Keratinocyte (primary cell): ENCODE results near the gene CCNK. TPM values are rescaled to one million over a fixed set of nuclear protein-coding genes. Genes with fewer than 3 reads are reported as not detected.

ENCODE experiments used
- DNase-seq: peaks from one replicate; pipeline ENCODE4 v3.0.0-alpha.2; 2011; ENCODE audit warnings: low read depth, missing footprints, low spot score
- FAIRE-seq: peaks from 2 replicates; lab custom pipeline; 2011; peaks lifted over from hg19 to GRCh38; lab: Jason Lieb, UNC
- H2AFZ ChIP-seq: 2 replicates; pipeline ENCODE4 v1.6.0; 2012; ENCODE audit warnings: low read length, control low read depth, inconsistent platforms; ENCODE audit not compliant: control insufficient read depth
- H3K27ac ChIP-seq: 2 replicates; pipeline ENCODE4 v1.5.1; 2011; ENCODE audit warnings: low read length; ENCODE audit not compliant: control insufficient read depth, insufficient read depth
- H3K27me3 ChIP-seq: 3 replicates; pipeline ENCODE4 v1.6.0; 2011; ENCODE audit warnings: low read length; ENCODE audit not compliant: control insufficient read depth, insufficient read depth; ENCODE audit errors: extremely low read depth
- H3K36me3 ChIP-seq, 2 experiments: 2 replicates in 1 of 2; 3 replicates in 1 of 2; pipeline ENCODE4 v1.5.1; 2011; ENCODE audit warnings: low read length in 2 of 2, mild to moderate bottlenecking in 1 of 2; ENCODE audit not compliant: control insufficient read depth in 2 of 2, insufficient read depth in 2 of 2; ENCODE audit errors: extremely low read depth in 1 of 2
- H3K4me1 ChIP-seq: 3 replicates; pipeline ENCODE4 v1.5.1; 2011; ENCODE audit warnings: low read length; ENCODE audit not compliant: control insufficient read depth, insufficient read depth; ENCODE audit errors: extremely low read depth
- H3K4me2 ChIP-seq: 3 replicates; pipeline ENCODE4 v1.6.0; 2011; ENCODE audit warnings: low read depth, low read length; ENCODE audit not compliant: control insufficient read depth, insufficient read depth; ENCODE audit errors: extremely low read depth
- H3K4me3 ChIP-seq, 3 experiments: fragments of 200-600 bp in 1 of 3; sonication (generic) in 1 of 3; 2 replicates in 2 of 3; 3 replicates in 1 of 3; pipeline ENCODE4 v1.5.1; 2011 to 2016; ENCODE audit warnings: low read length in 3 of 3, mild to moderate bottlenecking in 3 of 3, control low read depth in 2 of 3, inconsistent platforms in 1 of 3, low read depth in 1 of 3, mixed read lengths in 1 of 3, mixed run types in 1 of 3, moderate library complexity in 1 of 3; ENCODE audit not compliant: control insufficient read depth in 2 of 3, insufficient read depth in 2 of 3; ENCODE audit errors: extremely low read depth in 1 of 3
- H3K79me2 ChIP-seq: 2 replicates; pipeline ENCODE4 v1.6.0; 2012; ENCODE audit warnings: low read length; ENCODE audit not compliant: control insufficient read depth, insufficient read depth
- H3K9ac ChIP-seq: 3 replicates; pipeline ENCODE4 v1.6.0; 2011; ENCODE audit warnings: low read length; ENCODE audit not compliant: control insufficient read depth, insufficient read depth; ENCODE audit errors: extremely low read depth
- H3K9me1 ChIP-seq: 3 replicates; pipeline ENCODE4 v1.6.0; 2011; ENCODE audit warnings: low read length; ENCODE audit not compliant: control insufficient read depth, insufficient read depth; ENCODE audit errors: extremely low read depth
- H3K9me3 ChIP-seq: 2 replicates; pipeline ENCODE4 v1.5.1; 2012; ENCODE audit warnings: low read depth, low read length; ENCODE audit not compliant: control insufficient read depth
- H4K20me1 ChIP-seq: 3 replicates; pipeline ENCODE4 v1.6.0; 2011; ENCODE audit warnings: low read length; ENCODE audit not compliant: control insufficient read depth, insufficient read depth; ENCODE audit errors: extremely low read depth
- CTCF ChIP-seq, 3 experiments: IDR thresholded peaks in 1 of 3; conservative IDR thresholded peaks in 1 of 3; optimal IDR thresholded peaks in 1 of 3; 2 replicates in 2 of 3; 3 replicates in 1 of 3; pipeline versions ENCODE3 to v1.5.1; 2011; ENCODE audit warnings: low read length in 3 of 3, mild to moderate bottlenecking in 3 of 3, moderate library complexity in 2 of 3, control low read depth in 1 of 3, inconsistent platforms in 1 of 3; ENCODE audit not compliant: insufficient read depth in 2 of 3; ENCODE audit errors: extremely low read depth in 1 of 3
- EZH2 ChIP-seq: IDR thresholded peaks from one replicate; pipeline ENCODE4 v1.6.1; 2012; ENCODE audit warnings: inconsistent platforms, mild to moderate bottlenecking, low read length, moderate library complexity
- dilution Hi-C: fragments of 300-500 bp; cut with MboI; formaldehyde crosslinking; loops from one replicate; pipeline ENCODE4 v1.7.0; 2020; ENCODE audit warnings: low sequenced_read_pairs; ENCODE audit not compliant: extremely low pct_ligation_motif_present
- polyA plus RNA-seq, 5 experiments: library from polyadenylated mRNA; depleted of rRNA in 3 of 5; stranded (reverse) in 3 of 5; stranded (forward) in 1 of 5; unstranded in 1 of 5; fragments of >200 nt; gene quantifications; 1 replicate in 1 of 5; 2 replicates in 3 of 5; 3 replicates in 1 of 5; pipeline versions ENCODE4 v1.2.1 to v1.2.3, GENCODE V29; 2011 to 2012; ENCODE audit warnings: missing spikeins in 2 of 5, low read depth in 1 of 5, low replicate concordance in 1 of 5

CCNK gene
- polyA plus RNA-seq, 1 donor (not counting 4 experiments of a cell fraction or from before 2014, with no cell fraction given): 12.8 TPM

GRCh38 chr14:99541677-99542470 lies 60.7 kb downstream of the CCNK start:
- peaks cover 34% of the 10 kb centered on the region for H4K20me1 ChIP-seq
- FAIRE-seq: no peak

GRCh38 chr14:99542566-99542965 lies 61.4 kb downstream of the CCNK start:
- no peak overlapping the region for H2AFZ ChIP-seq
- DNase-seq: no peak
- peaks cover 3% of the 10 kb centered on the region for H3K9me1 ChIP-seq
- no peaks in the 10 kb centered on the region for H3K9me3 ChIP-seq
- no peaks in the 10 kb centered on the region for H3K36me3 ChIP-seq
- H3K79me2 ChIP-seq: peaks cover 87% of the 10 kb centered on the region
- no peaks in the 10 kb centered on the region for H3K27me3 ChIP-seq
- H3K9ac ChIP-seq: no peak overlapping the region
- no peak for FAIRE-seq
- TF ChIP-seq EZH2 (no peak), CTCF (optimal IDR thresholded peaks at IDR 0.05 in 1 of 3, IDR thresholded peaks at IDR 0.05 in 1 of 3, conservative IDR thresholded peaks at IDR 0.05 in 1 of 3; ENCODE audit: extremely low read depth in 1 of 3, insufficient read depth in 2 of 3, low read length in 3 of 3) (no peak)
- dilution Hi-C loops: no loop called here
- peaks cover 18% of the 10 kb centered on the region for H3K4me1 ChIP-seq
- H4K20me1 ChIP-seq: peaks cover 31% of the 10 kb centered on the region
- H3K4me3 ChIP-seq: no peak overlapping the region
- H3K4me2 ChIP-seq: no peak overlapping the region
- no peak overlapping the region for H3K27ac ChIP-seq

More at GRCh38 chr14:99541677-99542470, 60.7 kb downstream of the CCNK start:
- TF ChIP-seq EZH2 (no peak), CTCF (optimal IDR thresholded peaks at IDR 0.05 in 1 of 3, IDR thresholded peaks at IDR 0.05 in 1 of 3, conservative IDR thresholded peaks at IDR 0.05 in 1 of 3; ENCODE audit: extremely low read depth in 1 of 3, insufficient read depth in 2 of 3, low read length in 3 of 3) (no peak)
- H3K4me2 ChIP-seq: no peak overlapping the region
- dilution Hi-C loops: no loop called here
- H3K9ac ChIP-seq: no peak overlapping the region
- H3K9me1 ChIP-seq: peaks cover 7% of the 10 kb centered on the region
- peaks cover 89% of the 10 kb centered on the region for H3K79me2 ChIP-seq
- no peak overlapping the region for H2AFZ ChIP-seq
- no peak for DNase-seq
- H3K27ac ChIP-seq: no peak overlapping the region
- H3K4me3 ChIP-seq: no peak overlapping the region
- H3K4me1 ChIP-seq: peaks cover 25% of the 10 kb centered on the region
- H3K9me3 ChIP-seq: no peaks in the 10 kb centered on the region
- H3K27me3 ChIP-seq: no peaks in the 10 kb centered on the region
- no peaks in the 10 kb centered on the region for H3K36me3 ChIP-seq
